GM12878 (cell line): ENCODE measurements around the gene THEM4. TPM values are rescaled to one million over a fixed set of nuclear protein-coding genes. Genes with fewer than 3 reads are reported as not detected.

ENCODE experiments used
- ATAC-seq: fragments of 200-7000 bp; cut with Tn5 transposase; 3 replicates; pipeline ENCODE4 v1.9.1; 2020; ENCODE audit warnings: mild to moderate bottlenecking, moderate library complexity
- BruUV-seq: library from RNA; stranded (reverse); fragments of 400-500 nt; replicated peaks from 2 replicates; lab custom pipeline; 2021; lab: Mats Ljungman, UMichigan
- CTCF ChIA-PET: fragments of 300-600 bp; sonication (Branson Sonifier 250); formaldehyde crosslinking; extraction: SDS; loops from one replicate; lab custom pipeline; 2021; ENCODE audit warnings: inconsistent platforms; lab: Yijun Ruan, JAX
- POLR2A ChIA-PET: fragments of 350-600 bp; formaldehyde crosslinking; extraction: SDS; loops from one replicate; lab custom pipeline; 2021; ENCODE audit warnings: inconsistent platforms; lab: Charles Lee
- RAD21 ChIA-PET: fragments of 300-600 bp; sonication (Branson Sonifier 250); formaldehyde crosslinking; loops from one replicate; lab custom pipeline; 2023; ENCODE audit warnings: antibody characterized with exemption; ENCODE audit not compliant: unreplicated experiment; lab: Charles Lee
- SMC1A ChIA-PET: fragments of 300-600 bp; sonication (Branson Sonifier 250); formaldehyde crosslinking; loops from one replicate; lab custom pipeline; 2023; ENCODE audit not compliant: unreplicated experiment, uncharacterized antibody; lab: Charles Lee
- DNase-seq: peaks from one replicate; pipeline ENCODE4 v3.0.0-alpha.2; 2011; ENCODE audit warnings: low read depth, low spot score
- FAIRE-seq: peaks from 3 replicates; lab custom pipeline; 2011; peaks lifted over from hg19 to GRCh38; lab: Jason Lieb, UNC
- H2AFZ ChIP-seq: 2 replicates; pipeline ENCODE4 v1.6.0; 2011; ENCODE audit warnings: low read depth, low read length, control low read depth; ENCODE audit not compliant: control insufficient read depth
- H3K27ac ChIP-seq: 2 replicates; pipeline ENCODE4 v1.5.1; 2011; ENCODE audit warnings: control low read depth; ENCODE audit not compliant: control insufficient read depth, insufficient read depth
- H3K27me3 ChIP-seq, 2 experiments: replicated peaks in 1 of 2; 2 replicates each; pipeline versions ENCODE4 v1.6.0 to v1.6.1; 2011; ENCODE audit warnings: low read length in 1 of 2; ENCODE audit not compliant: control insufficient read depth in 2 of 2, insufficient read depth in 2 of 2
- H3K36me3 ChIP-seq, 2 experiments: 2 replicates each; pipeline ENCODE4 v1.5.1; 2011; ENCODE audit warnings: low read length in 1 of 2; ENCODE audit not compliant: control insufficient read depth in 2 of 2, insufficient read depth in 2 of 2
- H3K4me1 ChIP-seq: 2 replicates; pipeline ENCODE4 v1.6.1; 2011; ENCODE audit warnings: mild to moderate bottlenecking, low read length, moderate library complexity, mixed read lengths; ENCODE audit not compliant: control insufficient read depth, insufficient read depth
- H3K4me2 ChIP-seq: 2 replicates; pipeline ENCODE4 v1.6.0; 2011; ENCODE audit warnings: control low read depth; ENCODE audit not compliant: control insufficient read depth, insufficient read depth
- H3K4me3 ChIP-seq: fragments of 200-600 bp; sonication (generic); 2 replicates; pipeline ENCODE4 v1.5.1; 2016
- H3K79me2 ChIP-seq: 2 replicates; pipeline ENCODE4 v1.6.0; 2011; ENCODE audit warnings: low read length; ENCODE audit not compliant: control insufficient read depth, insufficient read depth
- H3K9ac ChIP-seq: 2 replicates; pipeline ENCODE4 v1.8.0; 2011; ENCODE audit warnings: low read length, control low read depth, mixed read lengths; ENCODE audit not compliant: control insufficient read depth, insufficient read depth
- H3K9me3 ChIP-seq: replicated peaks from 3 replicates; pipeline ENCODE4 v1.5.1; 2011; ENCODE audit warnings: mild to moderate bottlenecking, low read length; ENCODE audit not compliant: control insufficient read depth, insufficient read depth
- H4K20me1 ChIP-seq: 2 replicates; pipeline ENCODE4 v1.6.0; 2011; ENCODE audit not compliant: control insufficient read depth, insufficient read depth
- CREM ChIP-seq: IDR thresholded peaks from 2 replicates; pipeline ENCODE4 v1.6.1; 2014; ENCODE audit warnings: antibody characterized with exemption, low read depth
- GATAD2B ChIP-seq: fragments of 450-650 bp; conservative IDR thresholded peaks from 2 replicates; pipeline ENCODE4 v1.6.1; 2017; ENCODE audit warnings: low read depth, mild to moderate bottlenecking, moderate library complexity
- HDAC2 ChIP-seq: fragments of 200-600 bp; sonication (generic); IDR thresholded peaks from 2 replicates; pipeline ENCODE4 v1.6.1; 2017
- IKZF2 ChIP-seq, 2 experiments: fragments of 450-650 bp; IDR thresholded peaks; 2 replicates each; pipeline ENCODE4 v1.6.1; 2017; ENCODE audit warnings: mild to moderate bottlenecking in 2 of 2, moderate library complexity in 2 of 2
- KAT2A ChIP-seq: conservative IDR thresholded peaks from 2 replicates; pipeline ENCODE4 v1.6.1; 2011; ENCODE audit warnings: low read depth, low read length; ENCODE audit not compliant: control insufficient read depth
- MTA2 ChIP-seq: fragments of 450-650 bp; IDR thresholded peaks from 2 replicates; pipeline ENCODE4 v1.6.1; 2016; ENCODE audit warnings: low read depth, mild to moderate bottlenecking, moderate library complexity
- MYB ChIP-seq: fragments of 150-350 bp; IDR thresholded peaks from 2 replicates; pipeline ENCODE4 v1.6.1; 2014; ENCODE audit warnings: mild to moderate bottlenecking, low read depth, low read length, borderline replicate concordance
- NFYA ChIP-seq: IDR thresholded peaks from 2 replicates; pipeline ENCODE4 v1.6.1; 2011; ENCODE audit warnings: low read depth, mild to moderate bottlenecking, low read length, improper control_type of control experiment, borderline replicate concordance
- SREBF1 ChIP-seq: IDR thresholded peaks from 2 replicates; pipeline ENCODE4 v1.6.1; 2012; ENCODE audit warnings: mild to moderate bottlenecking, low read length
- YBX1 ChIP-seq: fragments of 450-650 bp; IDR thresholded peaks from 2 replicates; pipeline ENCODE4 v1.6.1; 2016; ENCODE audit warnings: antibody characterized with exemption
- ZSCAN29 ChIP-seq: fragments of 450-650 bp; IDR thresholded peaks from 2 replicates; pipeline ENCODE4 v1.6.1; 2017; ENCODE audit warnings: mild to moderate bottlenecking, moderate library complexity
- WGBS: methylation state at CpG from one replicate; pipeline ENCODE4 v1.1.6; 2016; ENCODE audit warnings: low lambda C conversion rate; ENCODE audit not compliant: insufficient replicate concordance, insufficient coverage; ENCODE audit errors: missing lambda C conversion rate; 5-methylcytosine and 5-hydroxymethylcytosine counted together
- in situ Hi-C: fragments of 300-500 bp; cut with MboI; formaldehyde crosslinking; loops from 9 replicates; pipeline ENCODE4 v1.14.3; 2018; ENCODE audit warnings: mixed read lengths
- intact Hi-C: fragments of 100-400 bp; cut with micrococcal nuclease; formaldehyde crosslinking; loops from one replicate; pipeline ENCODE4 v1.14.2; 2022; ENCODE audit not compliant: unreplicated experiment
- polyA plus RNA-seq, 11 experiments: library from polyadenylated mRNA; depleted of rRNA in 4 of 11; unstranded in 6 of 11; stranded (reverse) in 5 of 11; fragments of >200 nt; fragmentation: Nextera tagmentation in 4 of 11; fragmentation: Illumina TruSeq in 1 of 11; extraction: Ambion mirVana in 4 of 11; extraction: Trizol in 1 of 11; gene quantifications; 1 replicate in 1 of 11; 2 replicates in 10 of 11; pipeline versions ENCODE4 v1.2.1 to v1.2.3, GENCODE V29; 2011 to 2016; ENCODE audit warnings: inconsistent platforms in 2 of 11, missing spikeins in 2 of 11, low read depth in 1 of 11
- total RNA-seq, 4 experiments: library from RNA; depleted of rRNA in 3 of 4; stranded (reverse); fragments of >200 nt in 3 of 4; fragmentation: Illumina TruSeq in 1 of 4; extraction: Trizol in 1 of 4; gene quantifications; 2 replicates each; pipeline versions ENCODE4 v1.2.1 to v1.2.3, GENCODE V29; 2013 to 2021
- TF ChIP-seq, protein P1 (sequence below): IDR thresholded peaks from 2 replicates; pipeline ENCODE4 v1.6.1; 2011; ENCODE audit warnings: low read depth, low read length, improper control_type of control experiment, borderline replicate concordance
- TF ChIP-seq, protein P2 (sequence below): fragments of 450-650 bp; IDR thresholded peaks from 2 replicates; pipeline ENCODE4 v1.6.1; 2018; ENCODE audit warnings: borderline replicate concordance, mild to moderate bottlenecking; ENCODE audit not compliant: partially characterized antibody

THEM4 gene
- total and polyA plus RNA-seq, 10 of the 15 experiments (the other 5 are each of a cell fraction or from before 2014, with no cell fraction given), result 3.4 to 30.8 (median 17.9) TPM

- FAIRE-seq, result no peak
- intact Hi-C loops, result no loop called here
Observed at GRCh38 chr1:151935154-151935553, 25.8 kb upstream of the THEM4 start.

More at GRCh38 chr1:151935154-151935553, 25.8 kb upstream of the THEM4 start:
- ChIA-PET CTCF (interaction anchor here (0.9 to 5.0 kb wide), 17 partner anchors 11 to 523 kb away, joined by 3 to 122 read pairs (median 3); partner anchors contain the start of gene THEM4), RAD21 (interaction anchor here (1.6 to 4.0 kb wide), 4 partner anchors 8 to 66 kb away, joined by 5 to 33 read pairs (median 6); no protein-coding TSS in a partner anchor), POLR2A (no interaction called here), SMC1A (interaction anchor here (1.1 to 5.6 kb wide), 8 partner anchors 10 to 67 kb away, joined by 3 to 56 read pairs (median 4); no protein-coding TSS in a partner anchor)
- H3K27me3 ChIP-seq, result peaks cover 0 to 1% of the 10 kb centered on the region in 2 experiments; a peak in 1 of 4 replicates
- H3K4me3 ChIP-seq, result no peak overlapping the region
- BruUV-seq, result no TSS peak
- H3K27ac ChIP-seq, result no peak overlapping the region
- no peaks in the 10 kb centered on the region for H3K79me2 ChIP-seq
- H3K4me1 ChIP-seq, result peaks cover 4% of the 10 kb centered on the region
- DNase-seq, result no peak
- no peak overlapping the region for H3K4me2 ChIP-seq
- H3K36me3 ChIP-seq, result no peaks in the 10 kb centered on the region
- H4K20me1 ChIP-seq, result no peaks in the 10 kb centered on the region
- H2AFZ ChIP-seq, result no peak overlapping the region
- no peak overlapping the region for H3K9ac ChIP-seq
- H3K9me3 ChIP-seq, result no peaks in the 10 kb centered on the region
- no peak for ATAC-seq
- TF ChIP-seq CREM (no peak), YBX1 (no peak), GATAD2B (no peak), NFYA (no peak), MYB (no peak), ZSCAN29 (no peak), KAT2A (no peak), HDAC2 (no peak), MTA2 (no peak), SREBF1 (no peak), IKZF2 (IDR thresholded peaks at IDR 0.05) (no peak)
- TF ChIP-seq, protein P1, sequence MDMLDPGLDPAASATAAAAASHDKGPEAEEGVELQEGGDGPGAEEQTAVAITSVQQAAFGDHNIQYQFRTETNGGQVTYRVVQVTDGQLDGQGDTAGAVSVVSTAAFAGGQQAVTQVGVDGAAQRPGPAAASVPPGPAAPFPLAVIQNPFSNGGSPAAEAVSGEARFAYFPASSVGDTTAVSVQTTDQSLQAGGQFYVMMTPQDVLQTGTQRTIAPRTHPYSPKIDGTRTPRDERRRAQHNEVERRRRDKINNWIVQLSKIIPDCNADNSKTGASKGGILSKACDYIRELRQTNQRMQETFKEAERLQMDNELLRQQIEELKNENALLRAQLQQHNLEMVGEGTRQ, result no peak
- TF ChIP-seq, protein P2, sequence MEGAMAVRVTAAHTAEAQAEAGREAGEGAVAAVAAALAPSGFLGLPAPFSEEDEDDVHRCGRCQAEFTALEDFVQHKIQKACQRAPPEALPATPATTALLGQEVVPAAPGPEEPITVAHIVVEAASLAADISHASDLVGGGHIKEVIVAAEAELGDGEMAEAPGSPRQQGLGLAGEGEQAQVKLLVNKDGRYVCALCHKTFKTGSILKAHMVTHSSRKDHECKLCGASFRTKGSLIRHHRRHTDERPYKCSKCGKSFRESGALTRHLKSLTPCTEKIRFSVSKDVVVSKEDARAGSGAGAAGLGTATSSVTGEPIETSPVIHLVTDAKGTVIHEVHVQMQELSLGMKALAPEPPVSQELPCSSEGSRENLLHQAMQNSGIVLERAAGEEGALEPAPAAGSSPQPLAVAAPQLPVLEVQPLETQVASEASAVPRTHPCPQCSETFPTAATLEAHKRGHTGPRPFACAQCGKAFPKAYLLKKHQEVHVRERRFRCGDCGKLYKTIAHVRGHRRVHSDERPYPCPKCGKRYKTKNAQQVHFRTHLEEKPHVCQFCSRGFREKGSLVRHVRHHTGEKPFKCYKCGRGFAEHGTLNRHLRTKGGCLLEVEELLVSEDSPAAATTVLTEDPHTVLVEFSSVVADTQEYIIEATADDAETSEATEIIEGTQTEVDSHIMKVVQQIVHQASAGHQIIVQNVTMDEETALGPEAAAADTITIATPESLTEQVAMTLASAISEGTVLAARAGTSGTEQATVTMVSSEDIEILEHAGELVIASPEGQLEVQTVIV, result no peak
- in situ Hi-C loops, result no loop called here
- 30% methylated on average over 3 of the region's 3 CpGs for WGBS
